ENCODE measurements around the gene GLRX. TPM values are rescaled to one million over a fixed set of nuclear protein-coding genes. Genes with fewer than 3 reads are reported as not detected.
"Not testable (repeated sequence)": the region's sequence is repeated elsewhere in the genome, so short reads cannot be mapped to it uniquely, and the experiment has no call there.

GLRX gene
- total RNA-seq, 1 donor from 2014 or later: 139 TPM

GRCh38 chr5:95838001-95838520 lies 15.5 kb upstream of the GLRX start:
- no peak overlapping the region for H3K4me3 ChIP-seq
- no peaks in the 10 kb centered on the region for H3K27me3 ChIP-seq (ENCODE audit: low read depth)
- peak overlapping the region; percentile 95 for H3K27ac ChIP-seq (replicated peaks)
- no peaks in the 10 kb centered on the region for H3K9me3 ChIP-seq (replicated peaks)
- H3K36me3 ChIP-seq: no peaks in the 10 kb centered on the region
- no peak for DNase-seq
- intact Hi-C loops (cut with micrococcal nuclease): no loop called here
- TF ChIP-seq CTCF (IDR thresholded peaks at IDR 0.05; ENCODE audit: borderline replicate concordance): no peak
- H3K4me1 ChIP-seq: peaks cover 52% of the 10 kb centered on the region

- Histone ChIP-seq H3K27ac (replicated peaks) (peak overlapping the region; percentile 95), H3K4me3 (no peak overlapping the region), H3K4me1 (peaks cover 46% of the 10 kb centered on the region), H3K9me3 (replicated peaks) (no peaks in the 10 kb centered on the region), H3K36me3 (no peaks in the 10 kb centered on the region), H3K27me3 (ENCODE audit: low read depth) (no peaks in the 10 kb centered on the region)
- TF ChIP-seq CTCF (IDR thresholded peaks at IDR 0.05; ENCODE audit: borderline replicate concordance): no peak
- DNase-seq: no peak
- intact Hi-C loops (cut with micrococcal nuclease): no loop called here
Observed at GRCh38 chr5:95837492-95837891, 15.0 kb upstream of the GLRX start.

- not testable (repeated sequence) for H3K4me3 ChIP-seq
Observed at GRCh38 chr5:95836971-95837370, 14.4 kb upstream of the GLRX start.

GRCh38 chr5:95836544-95836943 lies 14.0 kb upstream of the GLRX start:
- no peaks in the 10 kb centered on the region for H3K36me3 ChIP-seq
- peak overlapping the region; percentile 95 for H3K27ac ChIP-seq (replicated peaks)
- TF ChIP-seq CTCF (IDR thresholded peaks at IDR 0.05; ENCODE audit: borderline replicate concordance): no peak
- intact Hi-C loops (cut with micrococcal nuclease): no loop called here
- DNase-seq: no peak
- no peaks in the 10 kb centered on the region for H3K9me3 ChIP-seq (replicated peaks)
- no peaks in the 10 kb centered on the region for H3K27me3 ChIP-seq (ENCODE audit: low read depth)
- H3K4me1 ChIP-seq: peaks cover 41% of the 10 kb centered on the region
- no peak overlapping the region for H3K4me3 ChIP-seq

More at GRCh38 chr5:95836971-95837370, 14.4 kb upstream of the GLRX start:
- intact Hi-C loops (cut with micrococcal nuclease); H3K36me3 ChIP-seq; H3K27me3 ChIP-seq (ENCODE audit: low read depth); H3K9me3 ChIP-seq (replicated peaks); DNase-seq: not testable (repeated sequence)
- Histone ChIP-seq H3K27ac (replicated peaks) (peak overlapping the region; percentile 95), H3K4me1 (peaks cover 42% of the 10 kb centered on the region)

- Histone ChIP-seq H3K4me3 (peak overlapping the region; percentile 76), H3K4me1 (peaks cover 36% of the 10 kb centered on the region), H3K27ac (replicated peaks) (peak overlapping the region; percentile 95), H3K27me3 (ENCODE audit: low read depth) (no peaks in the 10 kb centered on the region), H3K36me3 (no peaks in the 10 kb centered on the region), H3K9me3 (replicated peaks) (no peaks in the 10 kb centered on the region)
- TF ChIP-seq CTCF (IDR thresholded peaks at IDR 0.05; ENCODE audit: borderline replicate concordance): no peak
- intact Hi-C loops (cut with micrococcal nuclease): no loop called here
- no peak for DNase-seq
Observed at GRCh38 chr5:95835682-95836385, 13.3 kb upstream of the GLRX start.

GRCh38 chr5:95832664-95833063 lies 10.1 kb upstream of the GLRX start:
- TF ChIP-seq CTCF (IDR thresholded peaks at IDR 0.05; ENCODE audit: borderline replicate concordance): no peak
- Histone ChIP-seq H3K27ac (replicated peaks) (no peak overlapping the region), H3K27me3 (ENCODE audit: low read depth) (no peaks in the 10 kb centered on the region), H3K4me1 (peaks cover 36% of the 10 kb centered on the region), H3K4me3 (no peak overlapping the region), H3K9me3 (replicated peaks) (no peaks in the 10 kb centered on the region), H3K36me3 (no peaks in the 10 kb centered on the region)
- DNase-seq: no peak
- intact Hi-C loops (cut with micrococcal nuclease): no loop called here
